NCI-H774 (cell line): Measurements from ENCODE around the gene TMPRSS9.
"Not testable (repeated sequence)": the region's sequence is repeated elsewhere in the genome, so short reads cannot be mapped to it uniquely, and the experiment has no call there.

Experiments used
- DNase-seq: peaks from one replicate; lab custom pipeline; 2025; lab: John Stamatoyannopoulos, UW

The TMPRSS9 gene

GRCh38 chr19:2342656-2343288, 17.3 kb upstream of the TMPRSS9 start:
- no peak for DNase-seq

GRCh38 chr19:2343289-2343982, 16.6 kb upstream of the TMPRSS9 start:
- no peak for DNase-seq

GRCh38 chr19:2344381-2344870, 15.6 kb upstream of the TMPRSS9 start:
- no peak for DNase-seq

GRCh38 chr19:2345076-2345475, 15.0 kb upstream of the TMPRSS9 start:
- no peak for DNase-seq

- peak; percentile 82 for DNase-seq
Measured at GRCh38 chr19:2345794-2346663, 14.0 kb upstream of the TMPRSS9 start.

GRCh38 chr19:2349818-2350217, 10.2 kb upstream of the TMPRSS9 start:
- not testable (repeated sequence) for DNase-seq

GRCh38 chr19:2350656-2351055, 9.4 kb upstream of the TMPRSS9 start:
- no peak for DNase-seq

GRCh38 chr19:2351591-2351990, 8.5 kb upstream of the TMPRSS9 start:
- no peak for DNase-seq

- no peak for DNase-seq
Measured at GRCh38 chr19:2352121-2352520, 7.9 kb upstream of the TMPRSS9 start.

GRCh38 chr19:2353159-2353886, 6.7 kb upstream of the TMPRSS9 start:
- DNase-seq: no peak

GRCh38 chr19:2353887-2354592, 6.0 kb upstream of the TMPRSS9 start:
- DNase-seq: no peak

GRCh38 chr19:2354670-2355069, 5.4 kb upstream of the TMPRSS9 start:
- no peak for DNase-seq

GRCh38 chr19:2355168-2356035, 4.7 kb upstream of the TMPRSS9 start:
- no peak for DNase-seq

- DNase-seq: no peak
Measured at GRCh38 chr19:2356036-2356646, 3.9 kb upstream of the TMPRSS9 start.

GRCh38 chr19:2357279-2358206, 2.5 kb upstream of the TMPRSS9 start:
- no peak for DNase-seq

- DNase-seq: no peak
Measured at GRCh38 chr19:2358548-2359173, 1.4 kb upstream of the TMPRSS9 start.

GRCh38 chr19:2360833-2361232, 768 bp downstream of the TMPRSS9 start:
- DNase-seq: no peak
